Sigmoid colon (tissue), 7 donors: ENCODE measurements around the gene TMEM165. TPM values are rescaled to one million over a fixed set of nuclear protein-coding genes. Genes with fewer than 3 reads are reported as not detected.

Experiments
- DNase-seq: peaks from one replicate; pipeline ENCODE4 v3.0.0-alpha.2; 2019
- H3K27ac ChIP-seq, 4 donors: fragments of 200-600 bp; sonication (generic); one replicate each; pipeline ENCODE4 v1.5.1; 2016 to 2019; ENCODE audit warnings: mild to moderate bottlenecking in 1 of 4
- H3K27me3 ChIP-seq, 3 donors: fragments of 200-600 bp; sonication (generic); one replicate each; pipeline ENCODE4 v1.5.1; 2019; ENCODE audit warnings: mild to moderate bottlenecking in 1 of 3
- H3K36me3 ChIP-seq, 4 donors: fragments of 200-600 bp; sonication (generic); one replicate each; pipeline ENCODE4 v1.5.1; 2016 to 2019
- H3K4me1 ChIP-seq, 4 donors: fragments of 200-600 bp; sonication (generic); one replicate each; pipeline ENCODE4 v1.5.1; 2017 to 2019
- H3K4me3 ChIP-seq, 4 donors: fragments of 200-600 bp; sonication (generic); one replicate each; pipeline ENCODE4 v1.5.1; 2017 to 2019; ENCODE audit warnings: mild to moderate bottlenecking in 2 of 4, moderate library complexity in 1 of 4
- H3K9me3 ChIP-seq, 4 donors: fragments of 200-600 bp in 3 of 4; sonication (generic) in 3 of 4; one replicate each; pipeline versions ENCODE4 v1.5.1 to v1.6.1; 2013 to 2019
- EP300 ChIP-seq, 4 donors: sonication (generic); formaldehyde crosslinking; IDR thresholded peaks; one replicate each; pipeline ENCODE4 v1.6.1; 2017; ENCODE audit warnings: antibody characterized with exemption in 4 of 4
- POLR2A ChIP-seq, 2 donors: fragments of 450-650 bp; IDR thresholded peaks; one replicate each; pipeline ENCODE4 v1.6.1; 2016; ENCODE audit warnings: antibody characterized with exemption in 2 of 2, mild to moderate bottlenecking in 2 of 2, moderate library complexity in 2 of 2
- POLR2AphosphoS5 ChIP-seq, 4 donors: sonication (generic); formaldehyde crosslinking; IDR thresholded peaks; one replicate each; pipeline ENCODE4 v1.6.1; 2017; ENCODE audit warnings: antibody characterized with exemption in 4 of 4
- WGBS, 2 donors: extraction: QIAGEN DNeasy Blood & Tissue Kit; methylation state at CpG; one replicate each; pipeline ENCODE4 v1.1.7; 2013; 5-methylcytosine and 5-hydroxymethylcytosine counted together
- intact Hi-C: fragments of 100-400 bp; cut with DNase I; formaldehyde crosslinking; loops from one replicate; pipeline ENCODE4 v1.15.1; 2023
- polyA plus RNA-seq, 3 donors: library from polyadenylated mRNA; stranded (reverse); fragments of 200-250 nt; gene quantifications; one replicate each; pipeline ENCODE4 v1.2.3, GENCODE V29; 2013
- total RNA-seq, 4 donors: library from RNA; depleted of rRNA; stranded (reverse); fragments of >200 nt; gene quantifications; one replicate each; pipeline ENCODE4 v1.1.0, GENCODE V29; 2016
- TF ChIP-seq, protein P1 (sequence below), 4 experiments: fragments of 450-650 bp in 3 of 4; fragments of 200-600 bp in 1 of 4; IDR thresholded peaks; one replicate each; pipeline ENCODE4 v1.5.1; 2016 to 2019; ENCODE audit warnings: antibody characterized with exemption in 4 of 4, mild to moderate bottlenecking in 3 of 4, moderate library complexity in 2 of 4
- donor health status: healthy with polysubstance abuse.
- donor health status: Bipolar disorder and iron deficiency.
- donor health status: healthy.

The TMEM165 gene
- total and polyA plus RNA-seq, 7 donors: 12.9 to 219 (median 144) TPM

DNA sequence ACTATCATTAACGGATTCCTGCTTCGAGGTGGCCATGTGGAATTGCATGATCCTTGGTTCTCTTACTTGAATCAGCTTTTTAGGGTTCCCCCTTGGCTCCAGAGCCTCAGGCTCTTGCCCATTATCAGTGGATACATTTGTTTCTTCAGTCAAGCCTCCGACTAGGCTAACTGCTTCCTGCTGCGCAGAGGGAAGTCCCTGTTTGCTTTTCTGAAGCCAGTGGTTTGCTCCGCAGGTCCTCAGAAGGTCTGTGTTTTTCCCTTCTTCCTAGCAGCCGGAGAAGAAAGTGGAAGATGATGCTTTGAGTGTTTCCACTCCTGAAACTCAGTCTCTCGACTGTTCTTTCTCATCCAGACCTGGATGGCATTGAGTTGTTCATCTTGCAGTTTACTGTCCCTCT lies 29.1 kb upstream of the TMEM165 start:
- Histone ChIP-seq H3K4me1 (no peaks in the 10 kb centered on the region), H3K9me3 (no peaks in the 10 kb centered on the region), H3K27ac (no peak overlapping the region), H3K36me3 (no peaks in the 10 kb centered on the region), H3K4me3 (no peak overlapping the region), H3K27me3 (no peaks in the 10 kb centered on the region)
- DNase-seq: no peak
- TF ChIP-seq, protein P1, sequence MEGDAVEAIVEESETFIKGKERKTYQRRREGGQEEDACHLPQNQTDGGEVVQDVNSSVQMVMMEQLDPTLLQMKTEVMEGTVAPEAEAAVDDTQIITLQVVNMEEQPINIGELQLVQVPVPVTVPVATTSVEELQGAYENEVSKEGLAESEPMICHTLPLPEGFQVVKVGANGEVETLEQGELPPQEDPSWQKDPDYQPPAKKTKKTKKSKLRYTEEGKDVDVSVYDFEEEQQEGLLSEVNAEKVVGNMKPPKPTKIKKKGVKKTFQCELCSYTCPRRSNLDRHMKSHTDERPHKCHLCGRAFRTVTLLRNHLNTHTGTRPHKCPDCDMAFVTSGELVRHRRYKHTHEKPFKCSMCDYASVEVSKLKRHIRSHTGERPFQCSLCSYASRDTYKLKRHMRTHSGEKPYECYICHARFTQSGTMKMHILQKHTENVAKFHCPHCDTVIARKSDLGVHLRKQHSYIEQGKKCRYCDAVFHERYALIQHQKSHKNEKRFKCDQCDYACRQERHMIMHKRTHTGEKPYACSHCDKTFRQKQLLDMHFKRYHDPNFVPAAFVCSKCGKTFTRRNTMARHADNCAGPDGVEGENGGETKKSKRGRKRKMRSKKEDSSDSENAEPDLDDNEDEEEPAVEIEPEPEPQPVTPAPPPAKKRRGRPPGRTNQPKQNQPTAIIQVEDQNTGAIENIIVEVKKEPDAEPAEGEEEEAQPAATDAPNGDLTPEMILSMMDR (IDR thresholded peaks at IDR 0.05): no peak
- no peak for TF ChIP-seq POLR2A (IDR thresholded peaks at IDR 0.05)
- no peak for TF ChIP-seq POLR2AphosphoS5 (IDR thresholded peaks at IDR 0.05)
- TF ChIP-seq EP300 (IDR thresholded peaks at IDR 0.05): no peak
- intact Hi-C loops: no loop called here
- WGBS, 2 donors: 92 to 95% methylated on average over 7 of the region's 7 CpGs

DNA sequence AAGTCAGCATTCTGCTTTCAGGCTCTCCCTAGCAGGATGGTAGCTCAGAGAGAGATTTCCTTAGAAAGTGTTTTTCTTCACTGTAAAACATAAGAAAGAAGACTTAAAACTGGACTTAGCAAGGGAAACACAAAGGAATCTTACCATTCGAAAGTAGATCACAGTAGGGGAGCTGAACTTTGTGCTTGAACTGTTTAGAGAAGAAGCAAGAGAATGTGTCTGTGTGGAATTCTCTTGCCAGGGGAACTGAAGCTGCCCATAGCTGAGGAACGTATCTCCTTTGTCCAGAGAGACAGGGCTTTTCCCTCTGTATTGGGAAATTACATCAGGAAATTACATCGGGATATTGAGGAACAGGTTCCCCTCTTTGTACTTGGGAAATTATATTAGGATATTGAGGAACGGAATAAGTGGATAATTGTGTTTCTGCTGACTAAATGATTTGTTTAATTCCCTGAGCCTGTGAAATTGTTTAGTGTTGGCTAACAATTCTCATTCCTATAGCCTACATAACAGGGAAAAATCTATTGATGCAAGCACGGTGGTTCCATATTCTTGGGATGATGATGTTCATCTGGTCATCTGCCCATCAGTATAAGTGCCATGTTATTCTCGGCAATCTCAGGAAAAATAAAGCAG lies 28.6 kb upstream of the TMEM165 start:
- no peak overlapping the region for H3K4me3 ChIP-seq
- WGBS, 2 donors: 90% methylated on average over 6 of the region's 6 CpGs
- H3K27ac ChIP-seq: no peak overlapping the region
- intact Hi-C loops: no loop called here
- no peaks in the 10 kb centered on the region for H3K4me1 ChIP-seq
- DNase-seq: no peak
- no peaks in the 10 kb centered on the region for H3K27me3 ChIP-seq
- no peaks in the 10 kb centered on the region for H3K36me3 ChIP-seq
- no peaks in the 10 kb centered on the region for H3K9me3 ChIP-seq
- TF ChIP-seq POLR2A (IDR thresholded peaks at IDR 0.05) (no peak), POLR2AphosphoS5 (IDR thresholded peaks at IDR 0.05) (no peak), EP300 (IDR thresholded peaks at IDR 0.05) (no peak)
- TF ChIP-seq, protein P1 (IDR thresholded peaks at IDR 0.05): no peak

DNA sequence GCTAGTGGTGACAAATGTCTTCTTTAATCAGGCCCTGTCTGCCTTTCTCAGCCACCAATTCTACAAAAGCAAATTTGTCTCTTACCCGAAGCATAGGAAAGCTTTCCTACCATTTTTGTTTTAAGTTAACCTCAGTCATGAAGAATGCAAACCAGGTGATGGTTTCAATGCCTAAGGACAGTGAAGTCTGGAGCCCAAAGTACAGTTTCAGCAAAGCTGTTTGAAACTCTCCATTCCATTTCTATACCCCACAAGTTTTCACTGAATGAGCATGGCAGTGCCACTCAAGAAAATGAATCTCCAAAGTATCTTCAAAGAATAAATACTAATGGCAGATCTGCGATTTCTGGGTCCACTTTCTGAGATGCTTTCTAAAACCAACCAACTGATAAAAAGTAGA lies 25.8 kb upstream of the TMEM165 start:
- 94 to 97% methylated on average over 2 of the region's 2 CpGs for WGBS, 2 donors
- no peaks in the 10 kb centered on the region for H3K36me3 ChIP-seq
- no peaks in the 10 kb centered on the region for H3K4me1 ChIP-seq
- no peaks in the 10 kb centered on the region for H3K9me3 ChIP-seq
- DNase-seq: no peak
- H3K4me3 ChIP-seq: no peak overlapping the region
- no peak for TF ChIP-seq POLR2AphosphoS5 (IDR thresholded peaks at IDR 0.05)
- TF ChIP-seq EP300 (IDR thresholded peaks at IDR 0.05): no peak
- TF ChIP-seq POLR2A (IDR thresholded peaks at IDR 0.05): no peak
- TF ChIP-seq, protein P1 (IDR thresholded peaks at IDR 0.05): no peak
- no peaks in the 10 kb centered on the region for H3K27me3 ChIP-seq
- intact Hi-C loops: no loop called here
- H3K27ac ChIP-seq: no peak overlapping the region

DNA sequence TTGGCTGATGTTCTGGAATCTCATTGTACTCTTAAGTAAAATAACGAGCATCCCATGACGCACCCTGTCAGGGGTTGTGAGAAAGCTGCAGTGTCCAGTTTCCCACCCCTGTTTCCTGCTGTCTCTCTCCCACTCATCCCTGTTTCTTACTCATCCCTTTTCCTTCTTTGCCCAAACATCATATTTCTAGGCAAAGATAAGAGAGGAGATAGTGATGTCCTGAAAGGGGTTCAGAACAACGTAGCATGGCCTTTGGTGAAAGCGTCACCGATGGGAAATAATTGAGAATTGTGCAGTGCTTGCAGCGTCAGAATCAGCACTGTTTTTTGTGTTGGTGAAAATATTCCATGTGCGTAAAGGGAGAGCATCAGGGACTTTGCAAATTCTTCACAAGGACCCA lies 23.5 kb upstream of the TMEM165 start:
- H3K9me3 ChIP-seq: no peaks in the 10 kb centered on the region
- H3K4me1 ChIP-seq: no peaks in the 10 kb centered on the region
- no peaks in the 10 kb centered on the region for H3K36me3 ChIP-seq
- H3K4me3 ChIP-seq: no peak overlapping the region
- no peak for DNase-seq
- no peak for TF ChIP-seq EP300 (IDR thresholded peaks at IDR 0.05)
- TF ChIP-seq, protein P1 (IDR thresholded peaks at IDR 0.05): no peak
- TF ChIP-seq POLR2A (IDR thresholded peaks at IDR 0.05): no peak
- no peak for TF ChIP-seq POLR2AphosphoS5 (IDR thresholded peaks at IDR 0.05)
- no peak overlapping the region for H3K27ac ChIP-seq
- H3K27me3 ChIP-seq: no peaks in the 10 kb centered on the region
- WGBS, 2 donors: 95% methylated on average over 7 of the region's 7 CpGs
- intact Hi-C loops: no loop called here

DNA sequence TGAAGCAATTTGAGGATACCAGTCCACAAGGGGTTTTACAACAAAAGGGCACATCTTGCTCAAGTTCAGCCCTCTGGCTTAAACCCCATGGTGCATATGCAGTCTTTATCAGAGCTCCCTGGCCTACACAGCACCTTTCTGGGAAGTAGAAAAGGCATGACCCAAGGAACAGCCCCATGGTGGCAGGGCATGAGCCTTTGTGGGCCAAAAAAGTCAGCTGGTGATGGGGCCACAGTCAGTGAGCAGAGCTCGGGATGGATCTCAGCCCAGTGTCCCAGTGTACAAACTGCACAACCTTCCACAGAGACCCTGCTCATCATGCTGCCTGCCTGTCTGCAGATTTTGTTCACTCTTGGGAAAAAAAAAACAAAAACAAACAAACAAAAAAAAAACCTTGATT lies 22.3 kb upstream of the TMEM165 start:
- intact Hi-C loops: no loop called here
- no peaks in the 10 kb centered on the region for H3K36me3 ChIP-seq
- no peaks in the 10 kb centered on the region for H3K27me3 ChIP-seq
- no peak for TF ChIP-seq POLR2AphosphoS5 (IDR thresholded peaks at IDR 0.05)
- TF ChIP-seq POLR2A (IDR thresholded peaks at IDR 0.05): no peak
- TF ChIP-seq, protein P1 (IDR thresholded peaks at IDR 0.05): no peak
- no peak for TF ChIP-seq EP300 (IDR thresholded peaks at IDR 0.05)
- no peaks in the 10 kb centered on the region for H3K4me1 ChIP-seq
- H3K27ac ChIP-seq: no peak overlapping the region
- no peak overlapping the region for H3K4me3 ChIP-seq
- H3K9me3 ChIP-seq: no peaks in the 10 kb centered on the region
- DNase-seq: no peak
- 93 to 94% methylated on average over 1 of the region's 1 CpG for WGBS, 2 donors
